ENCODE results near the gene DNM3. TPM values are rescaled to one million over a fixed set of nuclear protein-coding genes. Genes with fewer than 3 reads are reported as not detected.

The DNM3 gene
- total RNA-seq, 1 experiment from 2014 or later, result 2.7 TPM

DNA sequence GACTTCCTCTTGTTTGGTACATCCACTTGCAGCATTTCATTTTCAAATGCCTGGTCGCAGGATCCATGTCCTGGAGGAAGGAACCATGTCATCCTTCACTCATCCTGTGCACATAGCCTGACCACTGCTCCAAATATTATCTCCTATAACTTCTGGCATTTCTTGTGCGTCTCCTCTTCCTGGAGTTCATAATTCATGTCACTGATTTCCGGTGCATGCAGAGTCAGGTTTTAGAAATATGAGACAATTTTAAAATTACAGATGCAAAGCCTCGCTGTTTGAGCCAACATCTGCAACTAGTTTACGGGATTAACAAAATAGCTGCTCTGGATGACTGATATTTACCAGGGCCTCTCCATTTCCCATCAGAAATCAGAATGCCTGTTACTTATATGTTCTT is 268.1 kb downstream of the DNM3 start:
- Histone ChIP-seq H3K14ac (ENCODE audit: insufficient read depth, low read length) (no peak overlapping the region), H3K9ac (ENCODE audit: extremely low read depth, insufficient read length, low read length) (no peak overlapping the region), H3K23ac (ENCODE audit: insufficient read length, low read depth, low read length) (no peak overlapping the region), H4K20me1 (ENCODE audit: control insufficient read depth, insufficient read depth, insufficient read length) (no peaks in the 10 kb centered on the region), H3K18ac (ENCODE audit: insufficient read length, low read depth, low read length) (no peak overlapping the region), H3K56ac (ENCODE audit: insufficient read length, low read depth, low read length) (no peak overlapping the region), H2BK15ac (ENCODE audit: low read depth, low read length) (no peak overlapping the region), H3K27ac (ENCODE audit: insufficient read length, low read depth, low read length) (no peak overlapping the region), H3K79me1 (ENCODE audit: insufficient read depth, low read depth, low read length, poor library complexity, severe bottlenecking) (no peaks in the 10 kb centered on the region), H3K23me2 (ENCODE audit: insufficient read length, low read depth, low read length, poor library complexity, severe bottlenecking) (no peaks in the 10 kb centered on the region), H3K4me2 (ENCODE audit: insufficient read depth, insufficient read length, low read length) (no peak overlapping the region), H4K8ac (replicated peaks; ENCODE audit: insufficient read length, low read depth, low read length) (no peak overlapping the region), H2AFZ (ENCODE audit: low read length) (no peak overlapping the region), H2BK12ac (ENCODE audit: insufficient read length, low read depth, low read length) (no peak overlapping the region), H3K27me3 (ENCODE audit: insufficient read depth, low read length) (no peaks in the 10 kb centered on the region), H3T11ph (ENCODE audit: low read length) (no peak overlapping the region), H2AK5ac (ENCODE audit: insufficient read length, low read length) (no peak overlapping the region), H2BK20ac (ENCODE audit: low read depth, low read length, poor library complexity, severe bottlenecking) (no peak overlapping the region), H4K91ac (ENCODE audit: insufficient read length, low read depth, low read length) (no peak overlapping the region), H2BK5ac (ENCODE audit: insufficient read length, low read length) (no peak overlapping the region), H3K9me3 (ENCODE audit: control insufficient read depth, low read depth, low read length) (no peaks in the 10 kb centered on the region), H2BK120ac (ENCODE audit: low read depth, low read length, poor library complexity, severe bottlenecking) (no peak overlapping the region), H3K4ac (ENCODE audit: low read depth, low read length) (no peak overlapping the region), H3K4me1 (ENCODE audit: insufficient read depth, low read length) (no peaks in the 10 kb centered on the region; the same call in 1 of the 2 replicates), H3K79me2 (ENCODE audit: insufficient read depth, low read length) (no peaks in the 10 kb centered on the region), H4K5ac (ENCODE audit: insufficient read length, low read depth, low read length) (no peak overlapping the region)
- TF ChIP-seq, protein P1, sequence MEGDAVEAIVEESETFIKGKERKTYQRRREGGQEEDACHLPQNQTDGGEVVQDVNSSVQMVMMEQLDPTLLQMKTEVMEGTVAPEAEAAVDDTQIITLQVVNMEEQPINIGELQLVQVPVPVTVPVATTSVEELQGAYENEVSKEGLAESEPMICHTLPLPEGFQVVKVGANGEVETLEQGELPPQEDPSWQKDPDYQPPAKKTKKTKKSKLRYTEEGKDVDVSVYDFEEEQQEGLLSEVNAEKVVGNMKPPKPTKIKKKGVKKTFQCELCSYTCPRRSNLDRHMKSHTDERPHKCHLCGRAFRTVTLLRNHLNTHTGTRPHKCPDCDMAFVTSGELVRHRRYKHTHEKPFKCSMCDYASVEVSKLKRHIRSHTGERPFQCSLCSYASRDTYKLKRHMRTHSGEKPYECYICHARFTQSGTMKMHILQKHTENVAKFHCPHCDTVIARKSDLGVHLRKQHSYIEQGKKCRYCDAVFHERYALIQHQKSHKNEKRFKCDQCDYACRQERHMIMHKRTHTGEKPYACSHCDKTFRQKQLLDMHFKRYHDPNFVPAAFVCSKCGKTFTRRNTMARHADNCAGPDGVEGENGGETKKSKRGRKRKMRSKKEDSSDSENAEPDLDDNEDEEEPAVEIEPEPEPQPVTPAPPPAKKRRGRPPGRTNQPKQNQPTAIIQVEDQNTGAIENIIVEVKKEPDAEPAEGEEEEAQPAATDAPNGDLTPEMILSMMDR (conservative IDR thresholded peaks at IDR 0.05), result no peak
- no peaks in the 10 kb centered on the region for H3K9me3 Mint-ChIP-seq
- DNase-seq, result no peak
- no peak overlapping the region for H3K27ac Mint-ChIP-seq
- no peaks in the 10 kb centered on the region for H3K4me1 Mint-ChIP-seq
- no peaks in the 10 kb centered on the region for H3K36me3 Mint-ChIP-seq (ENCODE audit: insufficient read depth in 1 of 3, low read depth in 3 of 3)
- no peaks in the 10 kb centered on the region for H3K27me3 Mint-ChIP-seq (ENCODE audit: low read depth)
- H3K4me3 Mint-ChIP-seq, result no peak overlapping the region
- no CpG with 5 or more reads among the region's 5 CpGs for WGBS (ENCODE audit: extremely low coverage, insufficient read length, low lambda C conversion rate)
